ENCODE results near the gene GPR152. TPM values are rescaled to one million over a fixed set of nuclear protein-coding genes. Genes with fewer than 3 reads are reported as not detected.

The GPR152 gene
- total RNA-seq, 1 experiment from 2014 or later = not detected

- H4K8ac ChIP-seq (replicated peaks; ENCODE audit: insufficient read length, low read depth, low read length) = no peak overlapping the region
- no peak overlapping the region; a peak in 1 of 7 replicates for H3K27ac Mint-ChIP-seq
- H3K79me1 ChIP-seq (ENCODE audit: insufficient read depth, low read depth, low read length, poor library complexity, severe bottlenecking) = no peaks in the 10 kb centered on the region
- TF ChIP-seq, protein P1, sequence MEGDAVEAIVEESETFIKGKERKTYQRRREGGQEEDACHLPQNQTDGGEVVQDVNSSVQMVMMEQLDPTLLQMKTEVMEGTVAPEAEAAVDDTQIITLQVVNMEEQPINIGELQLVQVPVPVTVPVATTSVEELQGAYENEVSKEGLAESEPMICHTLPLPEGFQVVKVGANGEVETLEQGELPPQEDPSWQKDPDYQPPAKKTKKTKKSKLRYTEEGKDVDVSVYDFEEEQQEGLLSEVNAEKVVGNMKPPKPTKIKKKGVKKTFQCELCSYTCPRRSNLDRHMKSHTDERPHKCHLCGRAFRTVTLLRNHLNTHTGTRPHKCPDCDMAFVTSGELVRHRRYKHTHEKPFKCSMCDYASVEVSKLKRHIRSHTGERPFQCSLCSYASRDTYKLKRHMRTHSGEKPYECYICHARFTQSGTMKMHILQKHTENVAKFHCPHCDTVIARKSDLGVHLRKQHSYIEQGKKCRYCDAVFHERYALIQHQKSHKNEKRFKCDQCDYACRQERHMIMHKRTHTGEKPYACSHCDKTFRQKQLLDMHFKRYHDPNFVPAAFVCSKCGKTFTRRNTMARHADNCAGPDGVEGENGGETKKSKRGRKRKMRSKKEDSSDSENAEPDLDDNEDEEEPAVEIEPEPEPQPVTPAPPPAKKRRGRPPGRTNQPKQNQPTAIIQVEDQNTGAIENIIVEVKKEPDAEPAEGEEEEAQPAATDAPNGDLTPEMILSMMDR (conservative IDR thresholded peaks at IDR 0.05) = no peak
- no peak overlapping the region for H3K4me2 ChIP-seq (ENCODE audit: insufficient read depth, insufficient read length, low read length)
- no peak overlapping the region for H3K4ac ChIP-seq (ENCODE audit: low read depth, low read length)
- H3K79me2 ChIP-seq (ENCODE audit: insufficient read depth, low read length) = no peaks in the 10 kb centered on the region
- H3K18ac ChIP-seq (ENCODE audit: insufficient read length, low read depth, low read length) = no peak overlapping the region
- H3K14ac ChIP-seq (ENCODE audit: insufficient read depth, low read length) = no peak overlapping the region
- H4K91ac ChIP-seq (ENCODE audit: insufficient read length, low read depth, low read length) = no peak overlapping the region
- H3K23me2 ChIP-seq (ENCODE audit: insufficient read length, low read depth, low read length, poor library complexity, severe bottlenecking) = no peaks in the 10 kb centered on the region
- no peak overlapping the region for H3K4me3 Mint-ChIP-seq
- no peak overlapping the region for H3K56ac ChIP-seq (ENCODE audit: insufficient read length, low read depth, low read length)
- H3K9ac ChIP-seq (ENCODE audit: extremely low read depth, insufficient read length, low read length) = no peak overlapping the region
- H2BK12ac ChIP-seq (ENCODE audit: insufficient read length, low read depth, low read length) = no peak overlapping the region
- no CpG with 5 or more reads among the region's 59 CpGs for WGBS (ENCODE audit: extremely low coverage, insufficient read length, low lambda C conversion rate)
- no peak for DNase-seq
- H3K23ac ChIP-seq (ENCODE audit: insufficient read length, low read depth, low read length) = no peak overlapping the region
- H3K4me1 ChIP-seq (ENCODE audit: insufficient read depth, low read length) = no peaks in the 10 kb centered on the region
- H3K36me3 Mint-ChIP-seq (ENCODE audit: insufficient read depth in 1 of 3, low read depth in 3 of 3) = peaks cover 2 to 32% (median 10%) of the 10 kb centered on the region in 3 experiments; a peak in 6 of 7 replicates
- H2BK120ac ChIP-seq (ENCODE audit: low read depth, low read length, poor library complexity, severe bottlenecking) = no peak overlapping the region
- H2AK5ac ChIP-seq (ENCODE audit: insufficient read length, low read length) = no peak overlapping the region
- no peaks in the 10 kb centered on the region for H3K4me1 Mint-ChIP-seq
- no peaks in the 10 kb centered on the region for H3K9me3 ChIP-seq (ENCODE audit: control insufficient read depth, low read depth, low read length)
- H2BK15ac ChIP-seq (ENCODE audit: low read depth, low read length) = no peak overlapping the region
- no peaks in the 10 kb centered on the region for H3K27me3 ChIP-seq (ENCODE audit: insufficient read depth, low read length)
- H4K20me1 ChIP-seq (ENCODE audit: control insufficient read depth, insufficient read depth, insufficient read length) = no peaks in the 10 kb centered on the region
- no peak overlapping the region for H2AFZ ChIP-seq (ENCODE audit: low read length)
- no peak overlapping the region for H3K27ac ChIP-seq (ENCODE audit: insufficient read length, low read depth, low read length)
- H4K5ac ChIP-seq (ENCODE audit: insufficient read length, low read depth, low read length) = no peak overlapping the region
- no peaks in the 10 kb centered on the region for H3K9me3 Mint-ChIP-seq
- H3T11ph ChIP-seq (ENCODE audit: low read length) = no peak overlapping the region
- no peaks in the 10 kb centered on the region for H3K27me3 Mint-ChIP-seq (ENCODE audit: low read depth)
- no peak overlapping the region for H2BK5ac ChIP-seq (ENCODE audit: insufficient read length, low read length)
- H2BK20ac ChIP-seq (ENCODE audit: low read depth, low read length, poor library complexity, severe bottlenecking) = no peak overlapping the region
Measured at GRCh38 chr11:67494371-67495233, 42.1 kb upstream of the GPR152 start.
